HEK293 (cell line): Measurements from ENCODE around the gene CFAP58.

Experiments
- FEZF1 ChIP-seq: fragments of 450-650 bp; formaldehyde crosslinking; IDR thresholded peaks from 2 replicates; pipeline ENCODE4 v1.5.1; 2016; ENCODE audit warnings: missing biosample characterization, missing genetic modification characterization
- GLIS1 ChIP-seq: fragments of 450-650 bp; formaldehyde crosslinking; IDR thresholded peaks from 2 replicates; pipeline ENCODE4 v1.5.1; 2016; ENCODE audit warnings: missing biosample characterization, missing genetic modification characterization
- IKZF3 ChIP-seq: fragments of 450-650 bp; IDR thresholded peaks from 2 replicates; pipeline ENCODE4 v1.5.0; 2018; ENCODE audit warnings: missing biosample characterization, mild to moderate bottlenecking, missing genetic modification characterization, moderate library complexity
- INSM2 ChIP-seq: fragments of 450-650 bp; formaldehyde crosslinking; IDR thresholded peaks from 2 replicates; pipeline ENCODE4 v1.5.1; 2016; ENCODE audit warnings: missing biosample characterization, missing genetic modification characterization
- KLF1 ChIP-seq: fragments of 450-650 bp; formaldehyde crosslinking; IDR thresholded peaks from 2 replicates; pipeline ENCODE4 v1.5.1; 2016; ENCODE audit warnings: missing biosample characterization, missing genetic modification characterization
- KLF7 ChIP-seq: fragments of 450-650 bp; formaldehyde crosslinking; IDR thresholded peaks from 2 replicates; pipeline ENCODE4 v1.5.1; 2016; ENCODE audit warnings: missing biosample characterization, missing genetic modification characterization, borderline replicate concordance
- PATZ1 ChIP-seq: fragments of 450-650 bp; formaldehyde crosslinking; IDR thresholded peaks from 2 replicates; pipeline ENCODE4 v1.5.1; 2016; ENCODE audit warnings: missing biosample characterization, missing genetic modification characterization
- PRDM1 ChIP-seq: fragments of 450-650 bp; formaldehyde crosslinking; IDR thresholded peaks from 2 replicates; pipeline ENCODE4; 2016; ENCODE audit warnings: missing biosample characterization, missing genetic modification characterization
- PRDM10 ChIP-seq: fragments of 450-650 bp; formaldehyde crosslinking; IDR thresholded peaks from 2 replicates; pipeline ENCODE4 v1.5.1; 2016; ENCODE audit warnings: missing biosample characterization, missing genetic modification characterization
- ZBTB20 ChIP-seq: fragments of 450-650 bp; formaldehyde crosslinking; IDR thresholded peaks from 2 replicates; pipeline ENCODE4 v1.5.1; 2016; ENCODE audit warnings: missing biosample characterization, missing genetic modification characterization
- ZBTB26 ChIP-seq: fragments of 450-650 bp; formaldehyde crosslinking; optimal IDR thresholded peaks from 2 replicates; pipeline ENCODE3; 2016; ENCODE audit warnings: missing biosample characterization, mild to moderate bottlenecking, missing genetic modification characterization
- ZBTB6 ChIP-seq: fragments of 450-650 bp; formaldehyde crosslinking; IDR thresholded peaks from 2 replicates; pipeline ENCODE4 v1.5.1; 2017; ENCODE audit warnings: missing biosample characterization, missing genetic modification characterization
- ZEB2 ChIP-seq: fragments of 450-650 bp; formaldehyde crosslinking; IDR thresholded peaks from 2 replicates; pipeline ENCODE4 v1.5.1; 2016; ENCODE audit warnings: missing biosample characterization, missing genetic modification characterization
- ZNF211 ChIP-seq: fragments of 450-650 bp; formaldehyde crosslinking; IDR thresholded peaks from 2 replicates; pipeline ENCODE4 v1.5.1; 2016; ENCODE audit warnings: low read depth, missing biosample characterization, missing genetic modification characterization
- ZNF248 ChIP-seq: fragments of 450-650 bp; formaldehyde crosslinking; IDR thresholded peaks from 2 replicates; pipeline ENCODE4 v1.5.1; 2017; ENCODE audit warnings: missing biosample characterization, missing genetic modification characterization
- ZNF292 ChIP-seq: fragments of 450-650 bp; formaldehyde crosslinking; IDR thresholded peaks from 2 replicates; pipeline ENCODE4 v1.5.1; 2016; ENCODE audit warnings: low read depth, missing biosample characterization, missing genetic modification characterization, borderline replicate concordance
- ZNF354C ChIP-seq: fragments of 450-650 bp; formaldehyde crosslinking; IDR thresholded peaks from 2 replicates; pipeline ENCODE4 v1.5.1; 2016; ENCODE audit warnings: missing biosample characterization, missing genetic modification characterization, low read depth, borderline replicate concordance
- ZNF514 ChIP-seq: fragments of 450-650 bp; formaldehyde crosslinking; IDR thresholded peaks from 2 replicates; pipeline ENCODE4 v1.5.1; 2016; ENCODE audit warnings: missing biosample characterization, missing genetic modification characterization
- ZNF558 ChIP-seq: fragments of 450-650 bp; formaldehyde crosslinking; IDR thresholded peaks from 2 replicates; pipeline ENCODE4 v1.5.1; 2016; ENCODE audit warnings: missing biosample characterization, missing genetic modification characterization
- ZNF596 ChIP-seq: fragments of 450-650 bp; IDR thresholded peaks from 2 replicates; pipeline ENCODE4 v1.5.0; 2018; ENCODE audit warnings: missing biosample characterization, mild to moderate bottlenecking, missing genetic modification characterization, moderate library complexity
- ZNF621 ChIP-seq: fragments of 450-650 bp; formaldehyde crosslinking; IDR thresholded peaks from 2 replicates; pipeline ENCODE4 v1.5.1; 2017; ENCODE audit warnings: missing biosample characterization, missing genetic modification characterization
- ZNF624 ChIP-seq: fragments of 450-650 bp; formaldehyde crosslinking; IDR thresholded peaks from 2 replicates; pipeline ENCODE4 v1.5.1; 2017; ENCODE audit warnings: missing biosample characterization, missing genetic modification characterization
- ZNF660 ChIP-seq: fragments of 450-650 bp; IDR thresholded peaks from 2 replicates; pipeline ENCODE4 v1.5.1; 2018; ENCODE audit warnings: missing biosample characterization, mild to moderate bottlenecking, missing genetic modification characterization
- ZNF704 ChIP-seq: fragments of 450-650 bp; formaldehyde crosslinking; IDR thresholded peaks from 2 replicates; pipeline ENCODE4 v1.5.1; 2016; ENCODE audit warnings: missing biosample characterization, missing genetic modification characterization
- ZNF768 ChIP-seq: fragments of 450-650 bp; formaldehyde crosslinking; IDR thresholded peaks from 2 replicates; pipeline ENCODE4 v1.5.1; 2018; ENCODE audit warnings: missing biosample characterization, mild to moderate bottlenecking, missing genetic modification characterization
- ZNF792 ChIP-seq: fragments of 450-650 bp; formaldehyde crosslinking; IDR thresholded peaks from 2 replicates; pipeline ENCODE4 v1.5.1; 2016; ENCODE audit warnings: missing biosample characterization, missing genetic modification characterization
- ZNF830 ChIP-seq: fragments of 450-650 bp; IDR thresholded peaks from 2 replicates; pipeline ENCODE4 v1.5.0; 2018; ENCODE audit warnings: missing biosample characterization, missing genetic modification characterization, low read depth, mild to moderate bottlenecking, moderate library complexity

The CFAP58 gene

GRCh38 chr10:104353325-104354048 is at the start of gene CFAP58 (continued):
- TF ChIP-seq PRDM10: peak; percentile 84
- TF ChIP-seq IKZF3: peak; percentile 54; the same call in 1 of the 2 replicates
- no peak for TF ChIP-seq ZNF830
- TF ChIP-seq ZEB2 (tag by site-specific recombination): 0 out of 2 replicates have a peak, but pooled peaks have one; percentile 15
- TF ChIP-seq ZNF660 (tag by site-specific recombination): 0 out of 2 replicates have a peak, but pooled peaks have one; percentile 21
- TF ChIP-seq ZNF792 (tag by site-specific recombination): no peak
- no peak for TF ChIP-seq ZNF558 (tag by site-specific recombination)
- TF ChIP-seq ZBTB26: peak; percentile 60
- TF ChIP-seq ZBTB6 (tag by site-specific recombination): peak; percentile 96
- 0 out of 2 replicates have a peak, but pooled peaks have one; percentile 7 for TF ChIP-seq GLIS1 (tag by site-specific recombination)
- peak; percentile 58 for TF ChIP-seq PRDM1 (tag by site-specific recombination)
- no peak for TF ChIP-seq ZBTB20
- no peak for TF ChIP-seq KLF7 (tag by site-specific recombination)
- TF ChIP-seq ZNF292 (tag by site-specific recombination): no peak
- TF ChIP-seq ZNF624 (tag by site-specific recombination): no peak
- TF ChIP-seq ZNF354C (tag by site-specific recombination): no peak
- TF ChIP-seq ZNF211 (tag by site-specific recombination): no peak
- no peak for TF ChIP-seq FEZF1 (tag by site-specific recombination)
- TF ChIP-seq ZNF768 (tag by site-specific recombination): no peak
- TF ChIP-seq ZNF621 (tag by site-specific recombination): no peak
- TF ChIP-seq ZNF248 (tag by site-specific recombination): no peak
- peak; percentile 21; the same call in 1 of the 2 replicates for TF ChIP-seq PATZ1 (tag by site-specific recombination)
- TF ChIP-seq KLF1 (tag by site-specific recombination): peak; percentile 42; the same call in 1 of the 2 replicates
- no peak for TF ChIP-seq ZNF514 (tag by site-specific recombination)
- no peak for TF ChIP-seq INSM2
- TF ChIP-seq ZNF704 (tag by site-specific recombination): no peak
- no peak for TF ChIP-seq ZNF596 (tag by site-specific recombination)
